AG09309 (cell line): ENCODE results near the gene COLEC11.

Experiments
- DNase-seq: peaks from one replicate; pipeline ENCODE4 v3.0.0-alpha.2; 2010; ENCODE audit warnings: low read depth
- H3K4me3 ChIP-seq: 2 replicates; pipeline ENCODE4 v1.5.1; 2011; ENCODE audit warnings: mild to moderate bottlenecking, low read depth, low read length, moderate library complexity; ENCODE audit not compliant: control insufficient read depth
- CTCF ChIP-seq: IDR thresholded peaks from 2 replicates; pipeline ENCODE4 v1.5.1; 2011; ENCODE audit warnings: mild to moderate bottlenecking, low read depth, low read length, inconsistent platforms; ENCODE audit not compliant: insufficient read depth, control insufficient read depth; ENCODE audit errors: missing control alignments

Gene COLEC11

GRCh38 chr2:3598912-3599854, 4.3 kb downstream of the COLEC11 start:
- no peak for DNase-seq
- TF ChIP-seq CTCF, result no peak
- H3K4me3 ChIP-seq, result no peak overlapping the region

DNA sequence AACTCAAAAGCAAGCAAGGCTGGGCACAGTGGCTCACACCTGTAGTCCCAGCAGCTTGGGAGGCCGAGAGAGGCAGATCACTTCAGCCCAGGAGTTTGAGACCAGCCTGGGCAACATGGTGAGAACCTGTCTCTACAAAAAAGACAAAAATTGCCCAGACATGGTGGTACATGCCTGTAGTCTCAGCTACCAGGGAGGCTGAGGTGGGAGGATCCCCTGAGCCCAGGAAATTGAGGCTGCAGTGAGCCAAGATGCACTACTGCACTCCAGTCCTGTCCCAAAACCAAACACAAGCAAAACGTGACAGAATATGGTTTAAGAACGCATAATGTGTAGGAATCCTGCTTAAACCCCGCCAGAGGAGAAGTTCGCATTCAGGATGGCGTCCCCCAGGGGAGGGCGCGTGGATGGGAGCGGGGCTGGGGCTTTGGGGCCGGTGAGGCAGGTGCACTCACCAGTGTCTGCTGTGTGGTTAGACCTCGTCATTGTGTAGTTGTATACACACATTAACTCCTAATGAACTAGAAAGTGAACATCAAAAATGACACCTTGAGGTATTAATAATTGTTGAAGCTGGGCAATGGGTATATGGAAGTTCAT, 5.4 kb downstream of the COLEC11 start:
- no peak overlapping the region for H3K4me3 ChIP-seq
- no peak for TF ChIP-seq CTCF
- no peak for DNase-seq

- no peak for DNase-seq
- H3K4me3 ChIP-seq, result no peak overlapping the region
- no peak for TF ChIP-seq CTCF
Observed at GRCh38 chr2:3601561-3602271, 6.8 kb downstream of the COLEC11 start.

DNA sequence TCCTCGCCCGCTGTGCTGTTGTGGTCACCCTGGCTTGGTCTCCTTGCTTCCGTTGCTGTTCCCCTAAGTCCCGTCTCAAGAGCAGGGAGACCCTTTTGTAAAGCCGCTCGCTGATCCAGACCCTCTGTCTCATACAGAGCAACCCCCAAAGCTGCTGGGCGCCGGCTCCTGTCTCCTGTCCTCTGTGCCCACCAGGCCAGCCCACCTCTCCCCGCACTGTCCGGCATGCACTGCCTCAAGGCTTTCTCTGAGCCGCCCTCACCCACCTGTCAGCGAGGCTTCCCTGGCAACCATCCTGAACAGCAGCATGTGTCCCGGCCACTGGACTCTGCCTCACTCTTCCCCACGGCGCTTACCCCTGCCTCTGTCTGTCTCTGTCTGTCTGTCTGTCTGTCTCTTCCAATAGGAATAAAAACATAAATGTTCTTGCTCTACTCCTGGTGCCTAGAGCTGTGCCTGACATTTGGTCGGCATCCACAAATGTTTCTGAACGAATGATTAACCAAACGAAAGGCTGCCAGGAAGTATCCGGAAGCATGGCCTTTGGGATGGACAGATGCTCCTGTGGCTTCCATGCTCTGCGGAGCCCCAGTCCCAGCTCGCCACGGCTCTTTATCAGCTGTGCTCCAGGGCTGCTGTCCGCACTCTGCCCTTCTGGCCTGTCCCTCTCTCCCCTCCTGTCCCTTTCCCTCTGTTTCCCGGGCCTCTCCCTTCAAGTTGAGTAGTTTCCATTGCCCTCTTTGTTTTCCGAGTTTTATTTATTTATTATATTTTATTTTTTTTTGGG, 7.8 kb downstream of the COLEC11 start:
- DNase-seq, result no peak
- H3K4me3 ChIP-seq, result no peak overlapping the region
- TF ChIP-seq CTCF, result no peak

DNA sequence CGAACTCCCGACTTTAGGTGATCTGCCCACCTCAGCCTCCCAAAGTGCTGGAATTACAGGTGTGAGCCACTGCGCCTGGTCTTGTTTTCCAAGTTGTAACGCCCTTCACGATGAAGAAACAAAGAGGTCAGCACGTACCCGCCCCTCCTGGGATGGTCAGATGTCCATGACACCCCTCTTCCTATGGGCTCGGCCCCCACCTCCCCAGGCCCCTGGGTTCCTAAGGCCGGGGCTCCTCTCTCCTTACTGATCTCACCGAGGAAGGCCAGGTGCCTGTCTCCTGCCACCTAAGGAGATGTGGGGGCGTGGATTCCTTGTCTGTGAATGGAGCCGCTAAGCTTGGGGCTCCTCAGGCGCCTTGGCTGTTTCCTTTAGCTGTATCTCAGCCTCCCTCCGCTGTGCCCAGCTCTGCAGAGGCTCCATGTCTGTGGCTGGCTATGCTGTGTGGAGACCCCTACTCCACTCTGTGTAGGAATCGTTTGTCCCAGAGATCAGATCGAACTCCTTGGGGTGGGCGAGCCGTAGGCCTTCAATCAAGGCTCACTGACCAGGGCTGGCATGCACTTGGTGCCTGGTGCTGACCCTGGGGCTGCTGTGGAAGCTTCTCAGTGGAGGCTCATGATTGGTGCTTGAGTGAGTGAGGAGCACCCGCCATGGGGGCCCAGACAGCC, 8.8 kb downstream of the COLEC11 start:
- no peak for TF ChIP-seq CTCF
- no peak for DNase-seq
- H3K4me3 ChIP-seq, result no peak overlapping the region
